Uterus (tissue), 2 donors: Measurements from ENCODE around the gene TLE6.

ENCODE experiments used
- CTCF ChIP-seq, 4 experiments: fragments of 200-600 bp in 2 of 4; fragments of 450-650 bp in 2 of 4; sonication (generic) in 2 of 4; IDR thresholded peaks; one replicate each; pipeline ENCODE4 v1.5.1; 2016 to 2019; ENCODE audit warnings: antibody characterized with exemption in 4 of 4, mild to moderate bottlenecking in 2 of 4, moderate library complexity in 1 of 4
- POLR2A ChIP-seq, 2 donors: fragments of 450-650 bp; IDR thresholded peaks; one replicate each; pipeline ENCODE4 v1.6.1; 2016; ENCODE audit warnings: antibody characterized with exemption in 2 of 2, mild to moderate bottlenecking in 1 of 2, moderate library complexity in 1 of 2

- TF ChIP-seq CTCF (IDR thresholded peaks at IDR 0.05) (no peak), POLR2A (IDR thresholded peaks at IDR 0.05) (no peak)
Observed at GRCh38 chr19:3029065-3029923, 51.9 kb downstream of the TLE6 start, which contains the start of gene TLE2.
